GM18873 (cell line): ENCODE measurements around the gene TRAPPC12.
"Not testable (repeated sequence)": the region's sequence is repeated elsewhere in the genome, so short reads cannot be mapped to it uniquely, and the experiment has no call there.

Experiments used
- ATAC-seq: cut with Tn5 transposase; IDR thresholded peaks from one replicate; pipeline ENCODE4 v1.9.1; 2021; ENCODE audit warnings: mild to moderate bottlenecking, moderate library complexity, moderate number of reproducible peaks; ENCODE audit not compliant: unreplicated experiment, low FRiP score

TRAPPC12 gene

DNA sequence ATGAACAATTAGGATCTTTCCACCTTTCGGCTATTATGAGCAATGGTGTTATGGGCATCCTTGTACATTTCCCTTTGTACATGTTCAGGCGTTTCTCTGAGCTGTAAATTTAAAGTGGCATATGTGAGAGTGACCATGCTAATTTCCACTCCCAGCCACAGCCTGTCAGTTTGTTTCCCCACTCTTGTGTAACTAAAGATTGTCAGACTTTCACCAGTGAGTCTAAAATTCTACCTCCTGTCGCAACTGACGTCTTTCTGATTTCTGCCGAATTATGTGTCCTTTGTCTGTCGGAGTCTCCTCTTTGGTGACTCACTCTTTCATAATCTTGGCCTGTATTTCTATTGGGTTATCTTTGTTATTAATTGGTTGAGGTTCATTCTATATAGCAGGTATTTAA, 50.7 kb downstream of the TRAPPC12 start:
- no peak for ATAC-seq

DNA sequence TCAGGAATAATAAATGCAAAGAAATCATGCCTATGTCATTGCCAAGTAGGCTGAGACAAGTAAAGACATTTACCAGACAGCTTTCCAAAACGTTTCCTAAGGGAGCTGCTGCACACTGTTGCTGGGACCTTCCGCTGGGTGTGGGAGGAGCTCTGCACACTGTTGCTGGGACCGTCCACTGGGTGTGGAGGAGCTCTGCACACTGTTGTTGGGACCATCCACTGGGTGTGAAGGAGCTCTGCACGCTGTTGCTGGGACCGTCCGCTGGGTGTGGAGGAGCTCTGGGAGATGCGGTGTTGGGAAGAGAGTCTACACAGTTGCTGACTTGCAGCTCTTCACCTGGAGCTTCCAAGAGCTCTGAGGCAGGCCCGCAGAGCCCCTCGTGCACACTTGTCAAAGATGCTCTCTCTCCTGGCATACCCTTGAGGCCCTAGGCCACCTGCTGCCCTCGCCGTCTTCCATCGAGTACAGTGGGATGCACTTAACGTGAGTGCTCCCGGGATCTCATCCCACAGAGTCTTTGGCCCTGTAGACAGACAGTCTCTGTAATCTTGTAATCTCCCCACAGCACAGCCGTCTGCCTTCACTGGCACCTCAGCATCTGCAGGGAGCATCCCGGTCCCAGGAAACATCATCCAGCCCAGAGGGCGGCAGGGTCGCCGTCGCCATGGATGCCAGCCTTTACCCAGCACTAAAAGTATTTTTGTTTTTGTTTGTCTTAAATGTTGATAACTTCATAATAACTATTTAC, 51.4 kb downstream of the TRAPPC12 start:
- no peak for ATAC-seq

DNA sequence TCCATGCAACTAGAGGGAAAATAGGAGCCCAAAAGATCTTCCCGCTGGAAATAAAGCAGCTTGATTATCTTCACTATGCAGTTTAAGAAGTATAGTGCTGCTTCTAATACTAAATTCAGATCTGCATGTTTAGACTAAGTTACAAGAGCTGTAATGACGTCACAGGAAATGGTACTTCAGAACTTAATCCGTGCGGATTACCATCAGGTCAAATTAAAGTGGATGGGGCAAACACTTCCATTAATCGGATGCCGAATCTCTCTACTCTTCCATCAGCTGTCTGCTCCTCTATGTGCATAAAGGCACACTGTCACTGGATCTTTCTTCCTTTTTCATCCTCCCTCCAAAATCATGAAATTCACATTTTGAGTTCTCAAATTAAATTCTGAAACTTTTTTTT, 52.6 kb downstream of the TRAPPC12 start:
- no peak for ATAC-seq

DNA sequence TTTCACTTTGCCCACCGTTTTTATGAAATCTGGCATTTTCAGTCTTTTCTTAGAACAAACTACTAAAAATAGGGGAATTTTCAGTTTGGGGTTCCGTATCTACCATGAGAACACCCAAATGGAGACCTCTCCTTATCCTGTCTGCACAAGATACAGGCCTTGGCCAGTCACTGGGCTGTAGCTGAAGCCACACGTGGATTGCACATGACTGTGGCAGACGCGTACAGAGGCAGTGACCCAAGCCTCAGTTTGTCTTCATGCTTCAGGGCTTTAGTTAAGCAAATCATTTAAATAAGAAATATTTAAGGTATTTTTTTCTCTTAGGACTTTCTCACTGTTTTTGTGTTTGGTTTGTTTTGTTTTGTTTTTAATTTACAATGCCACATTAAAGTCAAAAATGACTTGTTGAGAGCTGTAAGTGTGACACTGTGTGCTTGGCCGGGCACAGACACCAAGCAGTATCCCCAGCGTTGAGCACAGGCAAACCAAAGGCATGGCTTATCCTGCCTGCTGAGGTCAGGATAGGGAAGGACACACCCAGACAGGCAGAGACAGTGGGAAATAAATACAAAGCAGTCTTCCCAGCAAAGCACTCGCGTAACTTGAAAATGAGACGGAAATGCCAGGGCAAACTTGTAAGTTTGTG, 53.3 kb downstream of the TRAPPC12 start:
- no peak for ATAC-seq

DNA sequence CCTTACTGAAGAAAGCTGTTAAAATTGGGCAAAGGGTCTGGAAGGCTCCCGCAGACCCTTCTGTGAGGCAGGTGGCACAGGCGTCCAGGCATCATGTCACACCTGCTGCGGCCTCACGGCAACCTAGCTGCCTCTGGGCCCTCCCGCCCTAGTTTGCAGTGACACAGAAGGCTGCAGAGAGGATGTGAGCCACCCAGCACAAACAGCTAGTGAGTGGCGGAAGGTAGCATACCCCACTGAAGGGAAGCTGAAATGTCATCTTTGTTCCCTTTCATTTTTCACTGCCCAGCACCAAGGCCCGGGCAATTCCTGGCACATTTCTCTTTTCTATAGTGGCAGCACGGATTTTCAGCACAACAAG, 53.8 kb downstream of the TRAPPC12 start:
- no peak for ATAC-seq

DNA sequence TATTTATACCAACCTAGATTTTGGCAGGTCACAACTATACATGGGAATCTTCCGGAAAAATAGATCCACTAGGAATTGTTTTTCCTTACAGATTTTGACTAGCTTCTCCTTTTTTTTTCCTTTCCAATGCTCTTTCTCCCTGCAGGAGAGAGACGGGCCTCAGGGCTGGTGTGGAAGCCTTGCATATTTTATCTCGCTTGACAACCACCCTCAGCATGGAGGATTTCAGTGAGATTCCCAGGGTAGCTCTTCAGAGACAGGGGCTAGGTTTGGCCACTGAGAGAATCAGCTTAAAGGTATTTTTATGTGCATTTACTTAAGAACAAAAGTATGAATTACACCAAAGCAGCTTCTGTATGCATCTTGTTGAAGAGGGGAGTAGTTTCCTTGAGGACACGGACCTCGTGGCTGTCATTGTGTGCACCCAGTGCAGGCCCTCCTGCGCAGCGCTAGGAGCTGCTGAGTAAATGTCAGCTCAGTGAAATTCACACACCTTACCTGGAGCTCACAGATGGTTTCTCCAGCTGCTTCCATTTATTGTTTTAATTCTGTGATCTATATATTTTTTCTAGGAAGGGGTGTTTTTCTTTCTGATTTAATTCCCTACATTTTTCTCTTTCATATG, 54.4 kb downstream of the TRAPPC12 start:
- no peak for ATAC-seq

DNA sequence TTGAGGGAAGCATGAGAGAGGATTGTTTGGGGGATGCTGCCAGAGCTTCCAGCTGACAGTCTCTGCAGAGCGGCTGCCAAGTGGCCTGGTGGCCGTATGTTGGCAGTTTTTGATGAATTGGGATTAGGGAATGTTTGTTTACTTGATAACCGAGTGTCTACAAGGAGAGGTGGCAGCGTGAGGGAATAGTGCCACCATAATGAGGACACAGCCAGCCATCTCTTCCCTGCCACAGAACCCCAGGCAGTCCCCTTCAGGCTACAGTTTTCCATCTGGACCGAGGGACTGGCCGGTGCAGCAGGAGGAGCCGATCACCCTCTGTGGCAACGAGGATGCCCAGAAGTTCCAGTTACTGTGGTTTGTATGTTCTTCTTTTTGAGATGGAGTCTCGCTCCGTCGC, 55.2 kb downstream of the TRAPPC12 start:
- ATAC-seq = no peak

DNA sequence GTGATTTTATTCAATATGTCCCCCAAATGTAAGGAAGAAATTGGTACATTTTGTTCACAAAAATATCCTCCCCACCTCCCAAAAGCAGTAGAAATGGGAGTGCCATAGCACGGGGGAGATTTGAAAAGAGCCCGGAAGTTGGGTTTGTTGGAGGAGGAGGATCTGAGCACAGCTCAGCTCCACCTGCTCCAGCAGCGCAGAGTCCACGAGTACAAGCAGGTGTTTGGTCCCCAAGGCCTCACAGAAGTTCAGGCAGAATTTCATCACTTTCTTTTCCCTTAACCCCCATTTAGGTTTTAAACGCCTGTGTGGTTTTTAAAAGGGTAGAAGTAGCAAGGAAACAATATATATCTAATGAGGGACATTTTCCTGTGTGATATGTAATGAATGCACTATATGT, 56.0 kb downstream of the TRAPPC12 start:
- no peak for ATAC-seq

DNA sequence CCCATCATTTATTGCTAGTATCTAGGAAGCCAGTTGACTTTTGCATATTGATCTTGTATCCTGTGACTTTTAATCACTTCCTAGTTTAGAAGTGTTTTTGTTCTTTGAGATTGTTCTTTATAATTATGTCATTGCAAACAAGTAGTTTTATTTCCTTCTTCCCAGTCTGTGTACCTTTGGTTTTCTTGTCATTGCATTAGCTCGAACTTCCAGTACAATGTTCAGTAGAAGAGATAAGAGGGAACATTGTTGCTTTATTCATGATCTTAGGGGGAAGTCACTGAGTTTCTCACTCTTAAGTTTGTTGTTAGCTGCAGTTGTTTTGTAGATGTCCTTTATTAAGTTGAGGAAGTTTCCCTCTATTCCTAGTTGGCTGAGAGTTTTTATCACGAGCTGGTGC, 61.0 kb downstream of the TRAPPC12 start:
- ATAC-seq = no peak

DNA sequence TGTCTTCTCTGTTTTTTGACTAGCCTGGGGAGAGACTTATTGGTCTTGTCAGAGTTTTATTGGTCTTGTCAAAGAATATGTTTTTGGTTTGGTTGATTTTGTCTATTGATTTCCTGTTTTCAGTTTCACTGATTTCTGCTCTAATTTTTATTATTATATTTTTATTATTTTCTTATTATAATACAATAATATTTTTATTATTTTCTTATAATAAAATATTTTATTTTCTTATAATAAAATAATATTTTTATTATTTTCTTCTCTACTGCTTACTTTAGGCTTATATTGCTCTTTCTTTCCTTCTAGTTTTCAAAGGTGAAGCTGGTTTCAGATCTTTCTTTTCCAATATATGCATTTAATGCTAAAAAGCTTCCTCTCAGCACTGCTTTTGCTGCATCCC, 62.0 kb downstream of the TRAPPC12 start:
- ATAC-seq = no peak

DNA sequence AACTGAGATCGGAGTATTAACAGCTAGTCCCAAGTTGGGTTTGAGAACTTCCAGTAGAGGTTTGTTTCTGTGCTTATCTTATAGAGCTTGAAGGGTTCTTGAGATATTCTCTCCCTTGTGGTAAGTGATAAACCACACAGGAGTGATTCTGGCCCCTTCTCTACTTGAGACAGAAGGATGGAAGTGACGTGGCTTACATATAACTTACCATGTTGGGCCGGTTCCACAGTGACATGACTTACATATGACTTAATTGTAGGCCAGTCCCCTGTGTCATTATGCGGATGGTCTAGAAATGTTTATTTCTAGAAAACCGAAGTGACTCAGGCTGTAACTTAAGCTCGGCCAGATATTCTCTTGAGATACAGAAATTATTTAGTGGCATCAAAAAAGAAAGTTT, 62.7 kb downstream of the TRAPPC12 start:
- no peak for ATAC-seq

DNA sequence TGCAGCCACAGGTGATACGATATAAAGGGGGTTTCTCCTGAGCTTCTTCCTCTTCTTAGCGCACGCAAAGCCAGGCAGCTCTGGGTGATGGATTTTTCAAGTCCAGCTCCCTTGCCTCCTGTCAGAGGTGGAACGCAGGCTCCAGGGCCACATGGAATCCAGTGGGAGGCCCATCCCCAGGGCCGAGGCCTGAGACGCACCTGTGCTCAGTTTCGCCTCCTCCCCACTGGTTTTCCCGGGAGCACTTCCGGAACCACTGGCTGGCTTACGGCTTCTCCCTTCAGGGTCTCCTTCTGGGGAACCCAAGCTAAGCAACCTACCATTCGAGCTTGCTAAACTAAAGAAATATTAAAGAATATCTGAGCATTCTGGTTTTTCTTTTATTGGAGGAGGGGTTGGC, 63.6 kb downstream of the TRAPPC12 start:
- no peak for ATAC-seq

DNA sequence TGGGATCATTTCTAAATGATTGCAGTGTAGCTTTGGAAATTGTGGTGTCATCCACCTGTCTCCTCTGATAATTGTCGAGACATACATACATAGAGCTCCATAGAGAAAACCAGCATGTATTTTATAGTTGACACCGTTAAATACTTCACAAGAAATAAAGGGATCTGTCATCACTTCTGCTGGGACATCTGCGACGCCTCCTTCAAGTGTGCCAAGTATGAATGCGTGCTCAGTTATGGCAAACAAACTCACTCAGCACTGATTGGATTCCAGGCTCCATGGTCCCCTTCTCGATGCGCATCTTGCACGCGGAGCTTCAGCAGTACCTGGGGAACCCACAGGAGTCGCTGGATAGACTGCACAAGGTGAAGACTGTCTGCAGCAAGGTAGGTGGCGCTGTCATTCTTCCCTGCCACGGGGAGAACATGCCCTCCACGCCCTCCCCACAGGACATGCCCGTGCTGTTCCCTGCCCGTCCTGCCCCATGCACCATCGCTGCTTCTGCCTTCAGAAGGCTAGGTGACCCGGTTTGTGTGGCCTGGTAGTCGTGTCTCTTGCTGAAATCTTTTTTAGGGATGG, 64.1 kb downstream of the TRAPPC12 start:
- ATAC-seq = no peak

DNA sequence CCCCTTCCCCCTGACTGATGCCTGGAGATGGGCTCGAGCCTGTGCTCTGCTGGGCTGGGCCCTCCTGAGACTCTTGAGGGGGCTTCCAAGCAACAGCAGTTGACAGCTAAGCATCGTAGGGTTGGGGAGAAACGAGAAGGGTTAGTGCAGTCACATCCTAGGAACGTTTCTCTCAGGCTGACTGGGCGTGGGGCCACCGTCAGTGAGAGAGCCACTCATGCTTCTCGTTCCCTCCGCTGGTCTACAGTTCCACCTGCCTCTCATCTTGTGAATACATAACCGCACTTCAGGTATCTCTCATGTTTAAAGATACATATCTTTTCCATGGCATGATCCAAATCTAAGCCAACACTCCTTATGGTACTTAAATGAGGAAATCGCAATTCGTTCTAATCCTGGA, 66.4 kb downstream of the TRAPPC12 start:
- ATAC-seq = no peak

DNA sequence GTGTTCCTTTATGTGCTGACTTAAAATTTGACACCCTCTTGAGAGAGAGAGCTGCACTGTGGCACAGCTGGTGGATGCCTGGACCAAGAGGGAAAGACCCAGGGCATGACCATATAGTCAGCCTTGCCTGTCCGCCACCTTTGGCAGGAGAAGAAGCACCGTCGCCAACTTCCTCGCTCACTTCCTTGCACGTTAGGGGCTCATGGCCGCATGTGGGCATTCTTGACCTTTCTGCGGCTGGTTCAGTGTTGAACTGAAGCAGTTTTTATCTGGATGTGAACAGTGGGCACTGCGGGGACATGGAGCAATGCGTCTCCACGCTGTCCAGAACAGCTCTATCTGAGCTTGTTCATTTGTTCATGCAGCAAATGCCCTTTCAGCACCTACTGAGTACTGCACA, 66.9 kb downstream of the TRAPPC12 start:
- ATAC-seq = no peak

DNA sequence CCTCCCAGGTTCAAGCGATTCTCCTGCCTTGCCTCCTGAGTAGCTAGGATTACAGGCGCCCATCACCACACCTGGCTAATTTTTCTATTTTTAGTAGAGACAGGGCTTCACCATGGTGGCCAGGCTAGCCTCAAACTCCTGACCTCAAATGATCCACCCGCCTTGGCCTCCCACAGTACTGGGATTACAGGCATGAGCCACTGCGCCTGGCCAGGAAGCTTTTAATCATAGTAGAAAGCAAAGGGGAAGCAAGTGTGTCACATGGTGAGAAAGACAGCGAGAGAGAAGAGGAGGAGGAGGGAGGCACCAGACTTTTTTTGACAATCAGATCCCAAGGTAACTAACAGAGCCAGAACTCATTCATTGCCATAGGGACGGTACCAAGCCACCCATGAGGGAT, 67.7 kb downstream of the TRAPPC12 start:
- not testable (repeated sequence) for ATAC-seq

DNA sequence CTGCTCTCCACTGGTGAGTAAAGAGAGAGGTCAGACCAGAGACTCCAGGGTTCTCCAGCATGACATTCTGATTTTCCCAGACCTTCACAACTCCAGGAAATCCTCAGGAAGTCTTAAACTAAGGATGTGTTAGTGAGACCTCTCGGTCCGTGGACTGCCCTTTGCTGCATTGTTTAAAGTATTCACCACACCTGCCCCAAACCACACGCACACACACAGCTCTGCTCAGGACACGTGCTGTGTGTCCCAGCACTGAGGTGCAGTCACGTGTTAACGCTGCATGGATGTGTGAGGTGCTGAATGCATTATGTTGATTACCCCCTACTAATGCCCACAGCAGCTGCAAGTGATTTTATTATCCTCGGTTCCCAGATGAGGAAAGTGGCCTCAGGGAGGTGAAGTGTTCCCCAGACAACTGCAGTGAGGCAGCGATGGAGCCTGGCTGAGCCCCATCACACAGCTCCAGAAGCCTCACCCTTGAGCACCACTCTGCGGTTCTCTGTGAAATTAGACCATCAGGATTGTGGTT, 68.4 kb downstream of the TRAPPC12 start:
- no peak for ATAC-seq

DNA sequence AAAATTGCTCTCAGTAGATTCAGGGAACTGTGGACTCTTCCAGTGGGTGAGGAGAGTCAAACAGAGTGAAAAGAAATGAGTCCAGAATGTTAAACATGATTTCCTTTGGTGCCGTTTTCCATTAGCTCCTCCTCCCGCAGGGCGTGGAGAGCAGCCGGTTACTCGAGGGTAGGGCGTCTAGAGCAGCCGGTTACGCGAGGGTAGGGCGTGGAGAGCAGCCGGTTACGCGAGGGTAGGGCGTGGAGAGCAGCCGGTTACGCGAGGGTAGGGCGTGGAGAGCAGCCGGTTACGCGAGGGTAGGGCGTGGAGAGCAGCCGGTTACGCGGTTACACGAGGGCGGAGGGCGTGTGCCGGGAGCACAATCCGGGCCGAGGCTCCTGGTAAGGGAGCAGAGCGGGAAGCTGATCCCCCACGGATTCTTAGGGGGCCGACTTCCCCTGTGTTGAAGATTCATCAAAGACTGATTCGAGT, 69.0 kb downstream of the TRAPPC12 start:
- ATAC-seq = not testable (repeated sequence)

DNA sequence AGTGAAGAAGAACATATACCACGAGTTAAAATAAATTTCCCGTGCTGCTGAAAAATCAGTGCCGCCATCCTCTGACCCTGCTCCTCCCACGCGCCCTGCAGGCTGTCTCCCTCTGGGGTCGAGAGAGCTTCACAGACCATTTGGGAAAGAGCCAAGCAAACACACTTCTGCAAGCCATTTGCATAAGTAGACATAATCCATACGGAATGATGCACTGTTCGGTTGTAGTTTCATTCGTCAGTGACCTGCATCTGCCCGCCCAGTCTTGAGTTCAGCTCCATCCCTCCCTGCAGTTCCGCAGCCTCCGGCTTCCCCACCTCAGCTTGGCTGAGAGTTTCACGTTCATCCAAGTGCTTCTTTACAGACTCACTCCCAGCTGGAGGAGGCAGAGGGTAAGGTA, 69.6 kb downstream of the TRAPPC12 start:
- no peak for ATAC-seq

DNA sequence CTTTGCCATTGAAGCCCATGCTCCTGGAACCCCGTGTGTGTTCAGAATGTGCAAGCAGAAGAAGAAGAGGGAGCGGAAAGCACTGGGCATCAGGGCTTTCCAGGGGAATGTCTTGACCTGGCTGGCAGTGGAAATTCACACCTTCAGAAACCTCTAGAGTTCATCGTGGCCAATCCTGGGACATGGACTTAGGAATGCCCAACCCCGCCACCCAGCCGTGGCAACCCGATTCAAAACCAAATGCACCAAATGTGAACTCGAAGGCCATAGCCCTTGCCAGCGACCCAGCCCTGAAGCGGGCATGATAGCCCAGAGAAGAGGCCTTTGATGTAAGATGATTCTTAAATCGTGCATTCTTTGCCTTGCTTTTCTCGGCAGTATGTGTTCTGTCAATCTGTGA, 70.4 kb downstream of the TRAPPC12 start:
- no peak for ATAC-seq

DNA sequence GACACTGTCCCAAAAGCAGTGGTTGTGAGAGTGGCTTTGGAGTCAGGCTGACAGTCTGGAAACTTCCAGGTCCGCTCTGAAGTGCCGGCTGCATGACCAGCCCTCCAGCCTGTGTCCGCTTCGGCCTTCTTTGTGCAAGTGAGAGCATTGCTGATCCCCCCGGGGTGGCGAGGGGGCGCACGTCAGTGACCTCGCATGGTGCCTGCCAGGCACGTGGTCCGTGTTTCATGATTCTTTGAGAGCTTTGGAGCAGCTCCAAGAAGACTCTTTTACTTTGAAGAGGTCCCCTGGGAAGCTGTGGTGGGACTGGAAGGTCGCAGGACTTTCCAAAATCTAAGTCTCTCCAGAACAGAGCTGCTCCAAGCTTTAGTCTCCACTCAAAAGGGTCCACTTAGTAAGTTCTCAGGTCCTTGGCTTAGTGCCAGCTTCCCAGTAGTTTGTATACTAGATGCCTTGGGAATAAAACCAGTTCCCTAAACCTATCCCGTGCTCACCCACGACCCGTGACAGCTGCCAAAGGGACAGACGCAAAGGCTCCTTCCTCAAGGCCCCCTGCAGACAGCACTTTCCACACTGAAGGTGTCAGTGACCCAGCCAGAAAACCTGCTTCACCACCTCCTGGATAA, 71.0 kb downstream of the TRAPPC12 start:
- no peak for ATAC-seq
